DOHH2 (cell line): ENCODE measurements around the gene FTO.

Source experiments
- CTCF ChIP-seq: fragments of 200-600 bp; sonication (generic); IDR thresholded peaks from one replicate; pipeline ENCODE4 v1.5.1; 2014; ENCODE audit warnings: antibody characterized with exemption, mild to moderate bottlenecking, low read depth, low read length; ENCODE audit not compliant: poor library complexity, severe bottlenecking
- EZH2phosphoT487 ChIP-seq: fragments of 200-600 bp; sonication (generic); IDR thresholded peaks from 2 replicates; pipeline ENCODE4 v1.6.1; 2017; ENCODE audit warnings: borderline replicate concordance, mild to moderate bottlenecking, antibody characterized with exemption, low read length, moderate library complexity, mixed read lengths

GRCh38 chr16:53769787-53770186 lies 65.8 kb downstream of the FTO start:
- no peak for TF ChIP-seq CTCF
- TF ChIP-seq EZH2phosphoT487: no peak
